ENCODE measurements around the gene FNDC5.
A peak's percentile ranks its signal among the peaks of the same experiment; 100 is the strongest.

The FNDC5 gene

DNA sequence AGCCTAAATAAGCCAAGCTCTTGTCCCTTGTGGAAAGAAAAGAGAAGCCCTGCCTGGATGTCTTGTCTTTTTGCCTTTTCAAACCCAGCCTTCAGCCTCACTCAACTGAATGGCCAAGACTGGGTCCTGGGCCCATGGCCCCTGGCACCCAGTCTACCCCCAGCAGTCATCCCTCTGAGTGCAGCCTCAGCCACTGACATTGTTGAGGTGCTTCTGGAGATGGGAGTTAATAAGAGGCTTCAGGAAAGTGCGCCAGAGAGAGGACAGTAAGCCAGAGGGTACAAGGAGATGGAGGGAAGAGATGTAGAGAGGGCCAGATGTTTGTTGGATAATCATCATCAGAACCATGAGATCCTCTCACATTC is 6.8 kb downstream of the FNDC5 start:
- no peak for DNase-seq

DNA sequence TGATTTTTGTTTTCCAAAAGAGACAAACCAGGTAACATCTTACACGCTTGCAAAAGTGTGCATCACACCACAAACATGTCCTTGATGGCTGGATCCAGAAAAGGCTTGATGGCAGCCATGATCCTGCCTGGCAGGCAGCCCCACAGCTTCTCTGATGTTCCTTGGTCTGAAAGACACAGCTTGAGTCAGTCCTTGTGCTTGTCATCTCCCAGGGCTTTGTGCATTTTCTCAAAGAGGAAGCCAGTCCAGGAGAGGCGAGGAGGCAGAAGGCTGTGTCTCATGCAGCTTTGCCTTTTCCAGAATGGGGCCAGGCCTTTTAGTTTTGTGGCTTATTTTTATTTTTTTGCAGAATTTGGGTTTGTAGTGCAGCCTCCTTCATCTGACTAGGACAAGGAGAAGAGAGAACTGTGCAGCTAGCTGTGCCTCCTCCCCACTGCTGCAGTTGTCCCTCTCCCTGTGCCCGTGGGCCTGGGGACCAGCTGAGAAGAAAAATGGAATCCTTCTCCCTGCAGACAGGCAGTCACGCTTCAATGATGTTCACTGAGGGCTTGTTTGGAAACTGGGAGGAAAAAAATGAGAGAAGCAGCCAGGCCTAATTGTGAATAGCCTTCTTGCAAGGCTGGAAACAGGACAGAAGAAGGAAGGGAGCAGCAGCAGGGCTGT is 7.4 kb downstream of the FNDC5 start:
- DNase-seq, result no peak

DNA sequence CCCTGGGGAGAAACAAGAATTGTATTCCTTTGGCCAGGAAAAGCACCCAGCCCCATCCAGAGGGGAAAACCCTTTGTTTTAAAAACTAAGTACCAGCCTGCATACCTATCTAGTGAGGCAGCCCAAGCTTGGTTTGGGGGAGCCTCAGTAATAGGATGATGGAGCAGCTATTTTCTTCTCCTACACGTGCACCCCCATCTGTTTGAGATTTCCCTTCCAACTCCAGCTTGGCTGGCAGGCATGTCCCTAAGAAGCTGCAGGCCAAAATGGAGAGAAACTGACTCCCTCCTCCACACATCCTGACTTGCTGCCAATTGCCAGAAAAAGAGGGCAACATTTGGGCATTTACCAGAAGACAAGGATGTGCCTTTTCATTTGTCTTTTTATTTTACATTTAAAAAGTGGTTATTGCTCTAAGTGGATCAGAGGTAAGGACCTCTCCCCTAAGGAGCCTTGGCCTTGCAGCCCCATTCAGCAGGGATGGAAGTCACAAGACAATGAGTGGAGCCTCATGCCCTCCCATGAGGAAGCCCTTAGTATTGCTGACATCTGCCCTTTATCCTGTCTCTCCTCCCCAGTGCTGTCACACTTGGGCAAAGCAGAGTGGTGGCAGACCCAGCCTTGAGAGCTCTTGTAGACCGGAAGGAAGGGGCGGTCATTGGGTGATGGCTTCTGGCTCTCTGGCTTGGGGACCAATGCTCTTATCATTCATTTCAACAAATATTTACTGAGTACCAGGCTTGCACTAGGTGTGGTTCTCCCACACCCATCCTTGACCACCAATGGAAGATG is 8.6 kb downstream of the FNDC5 start:
- no peak for DNase-seq

DNA sequence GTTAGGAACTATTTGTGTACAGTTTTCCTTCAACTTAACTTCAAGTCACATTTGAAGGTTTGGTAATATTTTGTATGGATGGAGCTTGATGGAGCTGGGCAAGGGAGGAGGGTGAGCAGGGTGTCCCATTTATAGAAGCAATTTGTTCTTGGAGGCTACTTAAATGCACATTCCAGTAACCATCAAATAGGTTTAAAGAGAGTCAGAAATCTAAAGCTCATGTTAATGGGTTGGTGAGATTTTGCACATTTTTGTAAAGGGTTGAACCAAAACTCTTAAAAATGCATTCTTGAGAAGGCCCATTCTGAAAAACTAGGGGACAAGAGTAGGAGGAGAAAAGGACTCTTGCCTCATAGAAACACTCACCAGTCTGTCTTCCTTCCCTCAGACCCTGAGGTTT is 10.1 kb downstream of the FNDC5 start:
- DNase-seq, result no peak

DNA sequence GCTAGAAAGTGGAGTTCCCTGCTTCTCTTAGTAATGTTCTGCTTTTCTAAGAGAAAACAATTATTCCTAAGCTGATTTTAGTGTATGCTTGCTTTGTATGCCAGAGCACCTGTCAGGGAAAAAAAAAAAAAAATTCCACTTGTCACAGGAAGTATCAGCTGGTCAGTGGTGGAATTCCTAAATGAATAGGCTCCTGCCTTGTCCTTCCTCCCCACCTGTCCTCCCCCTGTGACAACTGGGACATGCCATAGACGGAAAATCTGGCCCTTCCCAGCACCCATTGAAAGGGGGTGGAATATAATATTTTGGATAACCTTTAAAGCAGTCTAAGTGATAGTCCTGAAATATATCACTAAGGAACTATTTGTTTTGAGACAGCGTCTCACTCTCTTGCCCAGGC is 10.8 kb downstream of the FNDC5 start:
- no peak for DNase-seq

DNA sequence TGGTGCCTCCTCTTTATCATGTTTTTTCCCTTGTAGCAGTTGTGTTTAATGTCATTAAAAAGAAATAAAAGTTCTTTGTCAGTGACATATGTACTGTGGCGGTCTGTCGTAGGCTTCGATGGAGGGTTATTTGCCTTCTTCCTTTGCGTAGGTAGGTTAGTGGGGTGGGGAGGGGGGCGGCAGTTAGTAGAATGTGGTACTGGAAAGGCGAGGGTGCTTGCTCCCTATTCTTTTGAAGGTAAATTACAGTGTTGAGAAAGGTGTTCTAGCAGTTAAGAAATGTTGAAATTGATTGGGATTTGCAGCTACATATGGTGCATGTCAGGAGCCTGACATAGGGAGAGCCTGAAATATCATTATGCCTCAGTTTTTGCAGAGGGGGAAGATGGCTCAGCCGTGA is 11.9 kb downstream of the FNDC5 start:
- DNase-seq, result no peak

DNA sequence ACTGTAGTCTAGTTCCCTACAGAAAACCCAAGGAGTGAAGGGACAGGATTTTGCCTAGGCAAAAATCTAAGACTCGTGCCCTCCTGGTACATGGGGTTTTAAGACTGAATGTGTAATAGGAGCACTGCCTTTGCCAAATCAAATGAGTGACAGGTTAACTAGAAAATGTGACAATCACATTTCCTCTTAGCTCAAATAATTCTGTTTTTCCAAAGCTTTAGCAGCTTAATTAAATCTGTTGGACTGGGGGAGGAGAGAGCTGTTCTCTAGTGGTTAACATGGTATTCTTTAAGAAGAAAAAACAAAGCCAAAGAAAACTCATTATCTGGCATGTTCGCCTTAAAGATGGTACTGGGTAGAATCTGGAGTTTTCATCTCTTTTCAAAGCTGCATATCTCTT is 12.6 kb downstream of the FNDC5 start:
- no peak for DNase-seq

DNA sequence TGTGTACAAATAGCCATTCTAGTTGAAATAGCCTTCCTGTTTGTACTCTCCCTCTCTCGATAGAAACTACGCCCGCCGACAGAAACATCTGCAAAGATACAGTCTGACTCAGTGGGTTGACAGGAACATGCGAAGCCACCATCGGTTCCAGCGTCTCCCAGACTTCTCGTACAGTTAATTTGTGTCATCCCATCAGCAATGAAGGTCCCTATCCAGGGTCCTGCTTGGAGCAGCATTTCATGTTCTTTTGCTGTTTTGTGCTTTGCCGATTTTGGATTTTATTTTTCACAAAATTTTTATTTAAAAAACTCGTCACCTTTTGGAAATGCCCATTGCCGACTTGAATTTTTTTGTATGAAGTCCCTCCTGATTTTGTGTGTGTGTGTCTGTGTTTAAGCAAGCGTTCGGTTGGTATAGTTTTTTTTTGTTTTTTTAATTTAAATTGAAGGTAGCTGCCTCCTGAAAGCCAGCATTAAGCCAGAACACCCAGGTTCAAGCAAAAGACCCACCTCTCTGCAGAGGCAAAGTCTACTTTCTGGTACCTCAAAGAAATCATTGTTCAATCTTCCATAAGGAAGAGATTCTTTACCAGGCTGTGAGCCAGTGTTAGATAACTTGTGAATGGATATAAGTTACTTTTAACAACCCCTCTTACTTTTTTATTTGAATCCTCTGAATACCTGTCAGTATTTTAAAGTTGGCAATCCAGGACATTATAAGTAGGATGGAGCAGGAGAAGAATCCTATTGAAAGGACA is 14.7 kb downstream of the FNDC5 start:
- no peak for DNase-seq

DNA sequence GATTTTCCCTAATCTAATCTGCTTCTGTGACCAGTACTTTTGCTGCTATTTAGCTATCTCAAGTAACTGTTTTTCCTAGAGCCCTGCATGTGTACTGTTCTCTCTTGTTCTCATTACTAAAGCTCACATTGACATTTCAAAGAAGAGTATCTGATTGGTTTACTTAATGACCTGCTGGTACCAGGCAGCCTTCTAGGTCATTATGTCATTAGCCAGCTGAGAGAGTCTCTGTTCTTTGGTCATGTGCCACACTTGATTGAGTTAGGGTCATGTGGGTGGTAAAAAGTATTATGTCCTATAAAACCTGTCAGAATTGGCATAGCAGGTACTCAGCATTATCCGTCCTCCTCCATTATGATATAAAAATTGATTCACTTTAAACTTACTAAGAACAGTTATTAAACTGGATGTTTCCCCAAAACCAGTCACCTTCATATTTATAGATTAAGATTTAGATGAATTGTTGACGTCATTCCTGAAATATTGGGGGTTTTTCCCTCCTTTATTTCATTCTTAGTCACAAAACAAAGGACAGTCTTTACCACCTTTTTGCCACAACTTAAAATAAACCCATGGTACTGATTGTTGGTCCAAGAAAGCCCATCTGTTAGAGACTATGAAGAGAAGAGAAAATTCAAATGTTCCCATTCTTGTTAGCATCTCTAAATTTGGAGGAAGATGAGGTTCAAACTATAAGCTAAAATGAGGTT is 22.2 kb downstream of the FNDC5 start:
- no peak for DNase-seq

DNA sequence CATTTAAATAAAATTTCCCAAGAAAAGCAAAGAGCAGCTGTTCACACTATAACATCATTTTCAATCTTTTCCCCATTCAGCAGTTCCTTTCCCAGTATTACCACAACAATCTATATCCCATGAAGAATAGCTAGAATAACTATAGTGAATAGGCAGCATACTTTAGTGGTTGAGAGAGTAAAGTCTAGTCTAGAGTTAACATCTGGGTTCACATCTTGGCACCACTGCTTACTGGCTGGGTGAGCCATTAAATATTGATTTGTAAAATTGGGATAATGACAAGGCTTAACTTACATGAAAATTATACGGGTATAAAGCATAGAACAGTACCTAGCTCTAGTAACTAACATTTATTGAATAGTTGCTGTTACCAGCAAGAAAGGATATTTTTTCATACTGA is 38.8 kb downstream of the FNDC5 start:
- DNase-seq, result no peak

DNA sequence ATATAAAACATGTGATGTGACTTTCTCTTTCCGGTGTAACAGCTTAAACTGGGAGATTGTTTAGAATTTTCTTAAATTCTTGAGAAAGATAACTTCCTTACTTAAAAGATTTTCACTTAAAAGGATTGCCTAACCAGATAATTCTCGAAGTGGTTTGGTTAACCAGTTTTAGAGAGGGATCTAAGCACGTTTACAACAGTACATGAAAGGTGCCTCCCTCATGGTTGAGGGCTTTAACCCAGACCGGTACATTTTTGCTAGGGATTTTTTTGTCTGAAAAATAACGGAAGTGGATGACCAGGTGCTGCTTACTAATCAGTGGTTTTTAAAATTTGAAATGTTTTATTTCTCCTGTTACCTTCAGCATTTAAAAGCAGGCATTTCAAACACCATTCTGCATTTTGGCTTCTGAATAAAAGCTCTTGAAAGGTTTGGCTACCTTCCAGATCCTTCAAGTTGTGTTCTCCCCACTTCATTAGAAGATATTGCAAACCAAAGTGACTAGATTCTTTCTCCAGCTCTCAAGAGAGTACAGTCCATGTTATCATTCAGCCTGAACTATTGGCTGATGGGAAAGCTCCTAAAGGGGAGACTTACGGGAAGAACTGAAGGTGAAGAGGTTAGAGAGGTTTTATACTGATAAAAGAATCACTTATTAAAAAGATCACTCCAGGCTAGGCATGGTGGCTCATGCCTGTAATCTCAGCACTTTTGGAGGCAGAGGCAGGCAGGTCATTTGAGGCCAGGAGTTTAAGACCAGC is 40.4 kb downstream of the FNDC5 start:
- no peak for DNase-seq

DNA sequence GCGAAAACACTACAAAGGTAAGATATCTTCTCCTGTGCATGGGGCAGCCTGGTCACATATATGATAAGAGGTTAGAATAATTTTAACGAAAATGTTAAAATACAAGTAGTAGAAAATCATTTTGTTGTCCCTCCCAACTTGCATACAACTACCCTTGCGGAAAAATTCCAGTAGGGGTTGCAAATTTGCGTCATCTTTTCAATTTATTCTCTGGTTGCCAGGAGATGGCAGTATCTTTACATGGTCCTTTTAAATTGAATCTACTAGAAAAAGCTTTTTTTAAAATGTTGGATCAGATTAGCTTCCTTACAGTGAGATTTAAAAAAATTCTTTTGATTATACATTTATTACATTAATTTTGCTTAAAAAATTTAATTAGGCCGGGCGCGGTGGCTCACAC is 42.4 kb downstream of the FNDC5 start:
- no peak for DNase-seq

DNA sequence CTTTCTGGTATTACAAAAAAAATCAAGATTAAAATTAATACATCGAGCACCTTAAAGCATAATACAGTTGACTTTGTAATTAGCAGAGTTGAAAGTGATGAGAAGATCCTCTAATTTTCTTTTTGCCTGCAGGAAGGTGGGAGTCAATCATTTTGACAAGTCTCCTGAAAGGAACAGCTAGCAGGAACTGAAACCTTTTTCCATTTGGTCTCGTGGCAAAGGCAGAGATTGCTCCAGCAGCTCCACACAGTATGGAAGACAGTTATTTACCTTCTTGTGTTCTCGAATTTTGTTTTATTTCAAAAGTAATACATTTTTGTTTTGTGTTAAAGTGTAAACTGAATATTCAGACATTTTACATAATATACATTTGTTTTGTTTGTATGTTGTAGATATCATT is 45.5 kb downstream of the FNDC5 start:
- DNase-seq, result no peak

DNA sequence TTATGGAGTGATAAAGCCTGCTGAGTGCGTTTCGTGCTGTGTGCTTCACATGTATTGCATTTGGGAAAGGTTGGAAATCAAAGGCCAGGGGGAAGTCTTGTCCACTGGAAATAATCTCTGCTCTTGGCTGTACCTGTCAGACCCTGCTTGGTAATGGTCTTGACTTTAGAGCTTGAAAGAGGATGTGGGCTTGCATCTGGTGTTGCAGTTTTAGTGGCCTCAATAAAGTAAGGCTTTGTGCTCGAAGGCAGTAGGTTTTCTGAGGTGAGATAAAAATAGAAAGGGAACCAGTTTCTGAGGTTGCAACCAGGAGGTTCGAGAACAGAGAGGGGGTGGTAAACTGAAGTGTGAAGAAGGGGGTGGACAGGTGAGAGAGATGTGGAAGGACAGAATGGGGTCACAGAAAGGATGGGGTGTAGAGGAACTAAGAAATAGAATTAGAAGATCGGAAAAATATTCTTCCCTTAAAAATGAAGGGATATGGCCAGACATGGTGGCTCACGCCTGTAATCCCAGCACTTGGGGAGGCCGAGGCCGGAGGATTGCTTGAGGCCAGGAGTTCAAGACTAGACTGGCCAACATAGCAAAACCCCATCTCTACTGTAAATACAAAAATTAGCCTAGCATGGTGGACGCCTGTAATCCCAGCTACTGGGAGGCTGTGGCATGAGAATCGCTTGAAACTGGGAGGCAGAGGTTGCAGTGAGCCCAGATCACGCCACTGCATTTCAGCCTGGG is 51.7 kb downstream of the FNDC5 start:
- no peak for DNase-seq

DNA sequence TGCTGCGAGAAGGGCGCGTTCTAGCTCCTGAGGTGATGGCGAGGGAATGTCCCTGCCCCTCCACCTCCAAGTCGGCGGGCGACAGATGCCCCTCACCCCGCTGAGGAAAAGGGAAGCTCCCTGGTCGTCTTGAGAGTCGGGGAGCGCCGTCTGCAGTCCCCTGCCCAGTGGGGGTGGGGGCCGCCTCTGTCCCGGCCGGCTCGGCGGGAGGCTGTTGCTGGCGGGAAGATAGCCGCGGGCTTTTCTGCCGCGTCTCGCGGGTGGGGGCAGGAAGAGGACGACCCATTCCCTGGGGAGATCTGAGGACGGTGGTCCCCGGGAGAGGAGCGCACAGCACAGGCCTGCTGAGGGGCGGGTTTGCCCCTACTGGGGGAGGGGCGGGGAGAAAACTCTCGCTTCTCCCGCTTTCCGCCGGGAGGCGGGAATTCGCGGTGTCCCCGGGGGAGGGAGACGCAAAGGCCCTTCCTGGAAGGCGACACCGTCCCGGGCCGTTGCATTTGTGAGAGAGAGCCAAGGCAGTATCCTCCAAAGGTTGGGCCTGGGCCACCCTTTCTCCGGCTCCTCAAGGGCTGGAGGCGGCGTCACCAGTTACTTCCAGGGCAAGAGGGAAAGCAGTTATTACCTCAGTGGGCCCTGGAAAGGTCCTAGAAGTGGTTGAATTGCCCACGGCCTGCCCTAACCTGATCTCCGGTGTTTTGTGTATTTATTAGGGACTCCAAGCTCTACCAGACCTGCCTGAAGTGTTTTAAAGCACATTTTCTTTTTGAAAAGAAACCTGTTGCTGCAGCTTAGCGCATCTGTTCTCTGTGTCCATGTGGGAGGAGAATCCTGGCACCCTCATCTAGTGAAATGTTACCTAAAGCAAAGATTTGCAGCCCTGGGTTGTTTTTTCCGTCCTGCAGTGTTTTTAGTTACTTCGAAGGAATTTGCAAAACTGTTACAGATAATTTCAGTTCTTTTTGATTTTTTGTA is 52.6 kb downstream of the FNDC5 start:
- peak; percentile 40 to 71 for DNase-seq

DNA sequence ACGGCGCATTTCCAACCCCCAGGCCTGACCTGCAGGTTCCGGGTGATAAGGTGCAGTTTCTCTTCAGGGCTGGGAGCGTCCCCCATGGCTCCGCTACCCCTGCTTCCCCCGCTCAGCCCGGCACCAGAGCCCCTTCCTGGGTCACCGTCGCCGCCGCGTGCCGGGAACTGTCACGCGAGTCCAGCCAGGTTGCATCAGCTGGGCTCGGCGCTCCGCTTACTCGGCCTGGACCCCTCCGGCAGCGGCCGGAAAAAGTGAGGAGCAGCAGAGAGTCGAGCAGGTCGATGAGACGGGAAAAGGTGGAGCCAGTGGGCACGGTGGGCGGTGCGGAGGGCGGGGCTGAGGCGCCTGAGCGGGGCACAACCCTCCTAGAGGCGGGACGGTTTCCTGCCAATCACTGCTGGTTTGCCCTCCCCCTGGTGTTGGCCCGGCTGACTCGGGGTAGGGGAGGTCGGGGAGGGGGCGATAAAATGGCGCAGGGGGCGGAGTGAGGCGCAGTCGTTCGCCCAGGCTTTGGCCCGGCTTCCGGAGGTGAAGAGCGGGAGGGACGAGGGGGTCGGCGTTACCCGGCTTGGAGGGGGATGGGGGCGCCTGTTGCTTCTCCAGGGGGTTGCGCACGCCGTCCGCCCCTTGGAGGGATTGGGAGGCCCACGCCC is 53.4 kb downstream of the FNDC5 start, which contains the start of the genes S100PBP and YARS1:
Gene S100PBP (plus strand): TSS at position 495 of the 656 bp plus-strand sequence. CDS start 8,447 bp downstream, outside the sequence.
Gene YARS1 (minus strand): TSS at position 200 of the 656 bp plus-strand sequence. CDS start 114 bp downstream, at position 86.
- DNase-seq, result peak; percentile 95 to 96

DNA sequence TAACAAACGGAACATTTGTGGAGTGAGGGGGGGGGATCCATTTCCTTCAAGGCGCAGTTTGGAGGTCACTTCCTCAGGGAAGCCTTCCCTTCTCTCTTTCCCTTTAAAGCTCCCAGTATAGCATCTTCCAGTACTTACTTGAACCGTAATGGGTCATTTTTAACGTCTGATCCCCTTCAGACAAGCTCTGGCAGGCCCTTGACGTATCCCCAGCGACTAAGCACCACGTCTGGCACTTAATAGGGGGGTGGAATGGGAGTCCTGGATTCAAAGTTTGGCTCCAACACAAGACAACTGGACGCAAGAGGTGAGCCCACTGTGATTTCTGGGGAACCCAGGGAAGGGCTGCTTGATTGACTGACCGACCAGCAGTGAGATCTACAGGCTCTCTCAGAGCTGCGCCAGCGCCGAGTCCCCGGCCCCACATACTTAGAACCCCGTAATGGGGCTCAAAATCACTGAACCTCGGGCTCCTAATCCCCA is 54.0 kb downstream of the FNDC5 start:
- peak in 1 of 2 experiments; percentile 34 for DNase-seq

DNA sequence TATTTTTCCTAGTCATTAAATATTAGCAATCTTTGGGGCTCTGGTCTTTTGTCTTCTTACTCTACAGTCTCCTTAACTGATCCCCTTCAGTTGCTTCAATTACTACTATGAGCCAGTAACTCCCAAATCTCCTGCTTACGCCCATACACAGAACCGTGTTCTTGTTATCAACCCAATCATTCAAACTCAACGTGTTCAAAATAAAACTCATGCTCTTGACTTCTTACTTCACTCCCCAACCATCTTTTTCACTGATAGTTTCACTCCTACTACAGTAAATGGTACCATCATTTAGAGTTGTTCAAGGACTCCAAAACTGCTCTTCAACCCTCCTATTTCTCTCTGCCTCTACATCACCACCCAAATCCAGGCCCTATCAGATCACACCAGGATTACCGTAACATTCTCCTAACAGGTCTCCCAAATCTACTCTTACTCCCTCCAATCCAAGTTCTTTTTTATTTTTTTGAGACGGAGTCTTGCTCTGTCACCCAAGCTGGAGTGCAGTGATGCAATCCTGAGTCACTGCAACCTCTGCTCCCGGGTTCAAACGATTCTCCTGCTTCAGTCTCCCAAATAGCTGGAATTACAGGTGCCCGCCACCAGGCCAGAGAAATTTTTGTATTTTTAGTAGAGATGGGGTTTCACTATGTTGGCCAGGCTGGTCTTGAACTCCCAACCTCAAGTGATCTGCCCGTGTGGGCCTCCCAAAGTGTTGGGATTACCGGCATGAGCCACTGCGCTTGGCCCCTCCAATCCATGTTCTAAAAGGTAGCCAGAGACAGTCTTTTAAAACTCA is 56.6 kb downstream of the FNDC5 start:
- DNase-seq, result no peak

Measured in SHP77 (cell line).